HG03103 (cell line): ENCODE results near the gene CACNA1A.
"Not testable (repeated sequence)": the region's sequence is repeated elsewhere in the genome, so short reads cannot be mapped to it uniquely, and the experiment has no call there.

Experiments used
- ATAC-seq: cut with Tn5 transposase; IDR thresholded peaks from one replicate; pipeline ENCODE4 v1.9.1; 2021; ENCODE audit warnings: low read depth; ENCODE audit not compliant: unreplicated experiment

The CACNA1A gene

DNA sequence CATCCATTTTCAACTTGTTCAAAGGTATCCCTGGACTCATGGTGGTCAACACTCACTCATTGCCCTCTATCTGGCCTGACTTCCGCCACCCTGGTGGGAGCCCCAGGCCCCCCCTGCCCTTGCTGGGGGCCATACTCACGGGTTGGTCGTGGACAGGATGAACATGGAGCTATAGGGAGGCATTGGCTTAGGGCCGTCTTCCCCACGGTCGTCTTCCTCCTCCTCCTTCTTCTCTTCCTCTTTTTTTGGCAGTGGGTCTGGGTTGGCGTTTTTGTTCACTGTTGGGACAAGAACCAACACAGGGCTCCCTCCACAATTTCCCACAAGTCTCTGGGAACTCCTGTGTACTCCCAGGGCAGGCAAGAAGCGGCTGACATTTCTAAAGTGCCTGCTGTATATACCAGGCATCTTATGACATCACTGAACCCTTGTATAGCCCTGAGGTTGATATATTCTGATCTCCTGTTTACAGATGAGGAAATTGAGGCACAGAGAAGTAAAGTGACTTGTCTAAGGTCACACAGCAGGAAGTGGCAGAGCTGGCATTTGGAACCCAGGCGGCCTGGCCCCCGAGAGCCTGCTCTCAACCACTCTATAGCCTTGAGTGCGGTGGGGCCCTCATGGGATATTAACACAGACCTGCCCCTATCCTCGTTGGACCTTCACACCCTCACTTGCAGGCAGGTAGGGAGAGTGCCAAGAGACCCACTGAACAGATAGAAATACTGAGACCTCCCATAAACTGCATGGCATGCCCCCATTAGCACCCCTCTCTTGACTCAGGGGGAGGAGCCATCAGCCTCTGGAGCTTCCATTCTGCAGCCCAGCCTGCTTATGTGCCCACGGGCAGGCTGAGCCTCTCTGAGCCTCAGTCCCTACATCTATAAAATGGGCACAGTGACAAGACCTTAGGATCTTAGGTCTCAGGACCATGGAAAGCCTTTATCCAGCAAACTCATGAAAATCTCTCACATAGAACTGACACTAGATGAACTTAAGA is 221.1 kb downstream of the CACNA1A start:
- ATAC-seq: no peak

DNA sequence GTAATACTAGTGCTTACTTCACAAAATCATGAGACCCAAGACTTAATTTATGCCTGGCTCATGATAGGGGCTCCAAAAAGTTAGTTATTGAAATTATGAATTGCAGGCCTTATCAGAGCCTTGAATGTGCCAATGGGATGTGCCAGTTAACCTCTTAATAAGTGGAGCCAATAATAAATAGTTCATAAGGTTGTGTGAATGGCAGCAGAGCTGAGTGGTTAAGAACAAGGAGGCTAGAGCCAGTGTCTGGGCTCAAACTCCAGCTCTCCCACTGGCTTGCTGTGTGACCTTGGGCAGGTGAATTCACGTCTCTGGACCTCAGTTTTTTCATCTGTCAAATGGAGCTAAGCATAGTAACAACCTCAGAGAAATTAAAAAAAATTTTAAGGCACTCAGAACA is 222.4 kb downstream of the CACNA1A start:
- no peak for ATAC-seq

DNA sequence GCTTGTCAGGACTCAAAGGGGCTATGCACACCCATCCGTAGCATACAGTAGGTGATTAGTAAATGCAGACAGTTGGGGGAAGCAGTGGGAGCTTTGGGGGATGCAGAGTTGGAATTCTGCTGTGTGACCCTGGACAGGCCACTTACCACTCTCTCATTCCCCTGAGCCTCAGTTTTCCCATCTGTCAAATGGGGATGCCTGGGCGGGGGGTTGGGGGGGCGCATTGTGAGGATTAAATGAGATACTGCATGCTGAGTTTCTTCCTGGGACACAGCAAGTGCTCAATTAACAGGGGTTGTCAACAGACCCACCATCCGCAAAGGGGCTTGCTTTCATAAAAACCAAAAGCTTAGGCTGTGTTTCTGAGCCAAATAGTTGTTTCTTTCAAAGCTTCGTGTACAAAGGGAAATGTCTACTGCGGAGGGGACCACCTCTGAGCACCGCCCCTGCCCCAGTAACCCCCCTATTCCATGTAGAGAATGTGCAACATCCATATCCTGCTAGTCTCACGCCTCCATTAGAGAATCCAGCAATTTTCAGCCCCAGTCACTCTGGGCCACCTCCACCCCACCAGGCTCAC is 223.7 kb downstream of the CACNA1A start:
- no peak for ATAC-seq

DNA sequence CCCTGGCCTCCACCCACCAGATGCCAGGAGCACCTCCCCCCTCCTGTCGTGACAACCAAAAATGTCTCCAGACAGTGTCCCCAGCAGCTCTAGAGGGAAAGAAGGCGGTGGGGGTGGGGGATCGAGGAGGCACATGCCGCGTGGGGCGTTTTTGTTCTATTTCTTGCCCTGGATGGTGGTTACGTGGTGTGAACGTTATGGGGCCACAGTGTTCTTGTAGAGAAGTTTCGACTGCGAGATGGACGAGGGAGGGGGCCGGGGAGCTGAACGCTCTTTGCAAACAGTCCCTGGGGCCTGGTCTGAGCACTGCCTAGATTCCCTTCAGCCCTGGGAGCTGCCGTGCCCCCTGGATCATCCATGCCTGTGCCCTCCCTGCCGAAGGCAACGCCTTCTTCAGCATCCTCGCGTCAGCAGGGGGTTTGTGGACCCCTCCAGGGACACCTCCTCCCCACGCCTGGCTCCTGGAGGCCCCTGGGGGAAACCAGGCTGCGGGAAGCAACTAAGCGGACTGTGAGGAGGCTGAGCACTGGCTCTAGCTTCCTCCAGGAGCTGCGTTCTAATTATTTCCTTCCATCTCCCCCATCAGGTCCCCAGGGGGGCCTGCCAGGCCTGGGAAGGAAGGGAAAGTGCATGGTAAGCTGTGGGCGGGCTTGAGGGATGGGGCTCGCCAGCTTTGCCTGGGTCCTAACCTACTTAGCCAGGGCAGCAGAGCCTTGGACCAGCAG is 224.6 kb downstream of the CACNA1A start:
- no peak for ATAC-seq

DNA sequence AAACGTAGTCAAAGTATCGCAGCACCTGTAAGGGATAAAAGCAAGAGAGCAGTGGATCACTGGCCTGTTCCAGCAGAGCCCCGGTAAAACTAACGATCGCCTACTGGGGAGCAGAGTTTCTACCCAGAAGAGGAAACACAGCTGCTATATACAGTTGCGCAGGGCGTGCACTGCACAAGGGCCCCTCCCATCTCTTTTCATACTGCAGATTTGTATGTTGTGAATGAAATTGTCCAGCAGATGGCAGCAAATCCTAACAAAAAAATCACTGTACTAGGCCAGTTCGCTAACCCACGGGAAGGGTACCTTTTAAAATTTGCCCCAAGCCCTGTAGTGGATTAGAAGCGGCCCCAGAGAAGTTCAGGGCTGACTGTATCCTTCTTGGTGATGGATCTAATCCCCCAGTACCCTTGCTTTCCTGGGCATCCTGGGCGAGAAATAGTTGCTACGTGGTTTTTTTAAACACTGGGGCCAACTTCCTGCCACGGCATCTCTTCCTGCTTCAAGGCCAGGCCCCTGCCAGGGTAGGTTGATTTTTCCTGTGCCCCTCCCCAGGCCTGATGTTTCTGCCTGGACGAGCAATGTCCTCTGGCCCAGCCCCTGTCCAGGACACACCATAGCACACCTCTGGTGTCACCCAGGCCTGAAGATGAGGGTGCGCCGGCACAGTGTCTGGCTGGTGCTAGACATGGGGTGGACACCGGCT is 229.0 kb downstream of the CACNA1A start:
- no peak for ATAC-seq

DNA sequence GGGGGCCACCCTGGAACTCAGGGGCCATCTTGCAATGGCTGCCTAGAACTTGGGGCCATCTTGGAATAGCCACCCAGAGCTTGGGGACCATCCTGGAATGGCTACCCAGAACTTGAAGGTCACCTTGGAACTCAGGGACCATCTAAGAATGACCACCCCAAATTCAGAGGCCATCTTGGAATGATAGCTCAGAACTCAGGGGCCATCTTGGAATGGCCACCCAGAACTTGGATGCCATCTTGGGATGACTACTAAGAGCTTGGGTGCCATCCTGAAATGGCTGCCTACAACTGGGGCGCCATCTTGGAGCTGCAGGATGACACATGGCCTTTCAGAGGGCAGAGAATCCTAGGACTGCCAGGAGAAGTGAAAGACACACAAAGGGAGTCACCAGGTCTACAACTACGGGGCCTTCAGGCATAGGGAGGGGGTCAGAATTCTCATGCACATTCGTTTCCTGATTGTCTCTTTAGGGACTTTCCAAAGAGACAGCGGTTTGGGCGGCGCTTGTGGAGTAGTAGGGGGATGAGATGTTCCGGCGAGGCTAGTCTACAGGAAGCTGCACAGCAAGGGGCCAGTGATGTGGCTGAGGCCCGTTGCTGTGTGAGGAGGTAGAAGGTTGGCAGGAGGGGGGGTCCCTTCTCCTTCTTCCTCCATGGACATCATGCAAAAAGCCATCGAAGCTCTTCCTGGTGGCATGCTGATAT is 231.1 kb downstream of the CACNA1A start:
- ATAC-seq: no peak

DNA sequence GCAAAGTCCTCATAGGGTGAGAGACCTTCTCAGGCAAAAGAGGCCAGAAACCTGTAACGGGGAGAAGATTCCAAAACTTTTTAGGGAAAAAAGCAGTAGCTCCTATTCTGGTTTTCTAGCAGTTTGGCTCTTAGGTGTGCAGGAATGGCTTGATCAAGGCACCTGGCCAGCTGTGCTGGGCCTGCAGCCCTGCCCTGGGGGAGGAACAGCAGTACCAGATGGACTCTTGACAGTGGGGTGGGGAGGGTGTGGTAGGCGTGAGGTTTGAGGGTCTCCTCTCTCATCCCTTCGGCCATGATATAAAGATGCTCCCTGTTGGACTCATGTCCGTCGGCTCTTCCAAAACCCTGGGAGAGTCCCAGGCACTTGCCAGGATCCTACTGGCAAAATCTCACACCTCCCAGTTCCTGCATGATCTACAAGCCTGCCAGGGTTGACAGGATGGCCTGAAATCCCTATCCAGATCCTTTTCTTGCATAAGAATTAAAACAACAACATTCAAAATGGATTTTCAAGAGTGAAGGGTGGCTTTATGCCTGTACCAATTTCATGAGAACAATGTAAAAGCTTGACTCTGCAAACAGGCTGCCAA is 235.7 kb downstream of the CACNA1A start:
- ATAC-seq: no peak

DNA sequence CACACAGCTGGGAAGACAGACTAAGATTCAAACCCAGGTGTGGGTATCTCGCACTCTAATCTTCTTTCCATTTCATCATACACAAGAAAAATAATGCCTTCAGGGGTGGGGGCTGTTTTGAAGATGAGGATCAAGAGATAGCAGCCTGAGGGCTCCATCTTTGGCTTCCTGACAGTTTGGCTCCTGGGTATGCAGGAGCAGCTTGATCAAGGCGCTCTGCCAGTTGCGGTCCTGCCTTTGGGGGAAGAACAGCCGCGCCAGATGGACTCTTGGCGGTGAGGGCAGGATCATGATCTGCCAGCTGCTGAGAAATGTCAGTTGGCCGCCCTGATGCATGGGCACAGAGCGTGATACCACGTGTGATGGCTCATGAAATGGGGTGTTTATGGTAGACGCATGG is 236.9 kb downstream of the CACNA1A start:
- ATAC-seq: no peak

DNA sequence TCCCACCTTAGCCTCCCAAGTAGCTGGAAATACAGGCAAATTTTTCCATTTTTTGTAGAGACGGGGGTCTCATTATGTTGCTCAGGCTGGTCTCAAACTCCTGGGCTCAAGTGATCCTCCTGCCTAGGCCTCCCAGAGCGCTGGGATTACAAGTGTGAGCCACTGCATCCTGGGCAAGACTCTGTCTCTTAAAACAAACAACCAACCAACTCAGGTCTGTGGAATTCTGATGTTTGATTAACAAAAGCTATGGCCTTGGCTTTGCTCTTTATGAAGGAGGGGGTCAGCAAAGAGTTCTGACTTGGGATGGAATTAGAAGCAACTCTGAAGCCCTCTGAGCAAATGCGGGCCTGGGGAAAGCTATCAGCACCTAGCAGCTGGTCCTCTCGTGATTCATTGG is 238.4 kb downstream of the CACNA1A start:
- no peak for ATAC-seq

DNA sequence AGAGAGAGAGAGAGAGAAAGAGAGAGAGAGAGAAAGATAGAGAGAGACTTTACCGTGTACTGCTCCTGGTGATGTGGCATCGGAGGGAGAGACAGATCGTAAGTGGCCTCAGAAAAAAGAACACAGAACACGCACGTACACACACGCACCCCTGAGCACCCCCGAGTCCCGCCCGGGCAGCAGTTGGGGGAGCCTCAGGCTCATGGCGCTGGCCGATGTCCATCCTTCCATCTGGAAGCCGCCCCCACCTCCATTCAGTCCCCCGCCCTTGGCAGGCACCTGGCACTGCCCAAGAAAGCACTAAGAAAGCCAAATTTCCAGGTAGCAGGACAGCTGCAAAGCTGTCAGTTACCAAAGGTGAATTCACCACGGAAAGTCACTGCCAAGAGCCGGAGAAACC is 239.1 kb downstream of the CACNA1A start:
- no peak for ATAC-seq

DNA sequence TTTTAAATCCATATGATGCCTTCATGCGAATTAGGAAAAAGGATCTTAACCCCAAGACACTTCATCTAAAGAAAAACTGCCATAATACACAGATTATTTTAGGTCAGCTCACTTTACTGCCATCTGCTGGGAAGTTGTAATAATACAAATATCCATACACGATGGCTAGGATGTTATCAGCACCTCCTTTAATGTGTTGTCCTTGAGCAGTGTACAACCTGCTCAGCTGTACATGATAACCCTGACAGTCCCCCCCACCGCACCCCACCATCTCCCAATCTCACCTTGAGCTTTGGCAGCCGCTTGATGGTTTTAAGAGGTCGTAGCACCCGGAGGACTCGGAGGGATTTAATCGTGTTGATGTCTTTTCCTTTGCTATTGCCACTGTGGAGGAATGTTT is 243.8 kb downstream of the CACNA1A start:
- ATAC-seq: no peak

DNA sequence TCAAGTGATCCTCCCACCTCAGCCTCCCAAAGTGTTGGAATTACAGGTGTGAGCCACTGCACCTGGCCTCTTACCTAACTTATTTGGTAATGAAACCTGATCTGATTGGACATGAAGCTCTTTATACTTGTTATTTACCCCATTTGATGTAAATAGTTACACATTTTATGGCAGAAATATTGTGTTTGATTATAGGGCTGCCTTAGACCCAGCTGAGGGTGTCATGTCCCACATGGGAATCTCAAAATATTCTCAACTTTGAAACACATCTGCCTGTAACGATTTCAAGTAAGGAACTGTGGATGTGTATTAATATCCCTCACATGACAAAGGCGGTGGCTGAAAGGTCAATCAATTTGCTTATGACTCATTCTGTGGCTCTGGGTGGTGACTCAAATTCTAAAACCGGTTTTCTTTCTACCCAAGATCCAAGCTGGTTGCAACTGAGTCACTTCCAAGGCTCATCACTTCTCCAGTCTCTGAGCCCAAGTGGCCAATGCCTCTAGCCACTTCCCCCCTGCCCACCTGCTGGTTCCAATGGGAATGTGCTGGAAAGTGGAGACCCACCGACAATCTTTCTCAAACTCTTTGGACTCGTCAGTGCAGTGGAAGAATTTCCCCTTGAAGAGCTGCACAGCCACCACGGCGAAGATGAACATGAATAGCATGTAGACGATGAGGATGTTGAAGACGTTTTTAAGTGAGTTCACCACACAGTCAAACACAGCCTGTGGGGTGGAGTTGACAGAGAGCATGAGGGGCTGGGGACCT is 245.2 kb downstream of the CACNA1A start:
- no peak for ATAC-seq

DNA sequence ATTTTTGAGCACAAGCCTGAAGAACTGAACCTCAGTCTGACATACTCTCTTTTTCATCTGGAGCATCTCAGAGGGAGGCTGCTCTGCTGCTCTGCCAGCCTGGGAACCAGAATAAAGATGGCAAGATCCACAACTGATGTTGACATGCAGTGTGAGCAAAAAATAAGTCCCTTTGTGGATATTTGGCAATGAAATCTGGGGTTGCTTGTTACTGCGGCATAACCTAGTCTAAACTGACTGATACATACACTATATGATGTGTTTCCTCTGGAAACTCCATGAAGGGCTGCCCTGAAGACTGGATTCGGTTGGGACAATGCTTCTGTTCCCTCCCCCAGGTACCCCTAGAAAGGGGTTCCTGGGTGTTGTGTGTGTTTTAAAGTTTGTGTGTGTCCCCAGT is 249.4 kb downstream of the CACNA1A start:
- ATAC-seq: no peak

DNA sequence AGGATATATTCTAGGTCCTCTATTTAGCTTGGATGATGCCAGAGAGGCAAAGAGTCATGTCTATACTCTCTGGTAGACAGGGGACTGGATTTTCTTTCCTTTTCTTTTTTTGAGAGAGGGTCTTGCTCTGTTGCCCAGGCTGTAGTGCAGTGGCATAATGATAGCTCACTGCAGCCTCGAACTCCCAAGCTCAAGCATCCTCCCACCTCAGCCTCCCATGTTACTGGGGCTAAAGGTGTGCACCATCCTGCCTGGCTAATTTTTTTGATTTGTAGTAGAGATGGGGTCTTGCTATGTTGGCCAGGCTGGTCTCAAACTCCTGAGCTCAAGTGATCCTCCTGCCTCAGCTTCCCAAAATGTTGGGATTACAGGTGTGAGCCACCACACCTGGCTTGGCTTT is 249.9 kb downstream of the CACNA1A start:
- ATAC-seq: not testable (repeated sequence)

DNA sequence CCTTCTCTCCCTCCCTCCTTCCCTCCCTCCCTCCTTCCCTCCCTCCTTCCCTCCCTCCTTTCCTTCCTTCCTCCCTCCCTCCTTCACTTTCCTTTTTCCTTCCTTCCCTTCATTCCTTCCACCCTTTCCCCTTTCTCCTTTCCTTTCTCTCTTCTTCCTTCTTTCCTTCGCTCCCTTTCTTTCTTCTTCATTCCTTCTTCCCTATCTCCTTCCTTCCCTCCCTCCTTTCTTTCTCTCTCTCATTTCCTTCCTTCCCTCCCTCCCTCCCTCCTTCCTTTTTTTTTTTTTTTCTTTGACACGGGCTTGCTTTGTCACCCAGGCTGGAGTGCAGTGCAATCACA is 250.6 kb downstream of the CACNA1A start:
- ATAC-seq: no peak

DNA sequence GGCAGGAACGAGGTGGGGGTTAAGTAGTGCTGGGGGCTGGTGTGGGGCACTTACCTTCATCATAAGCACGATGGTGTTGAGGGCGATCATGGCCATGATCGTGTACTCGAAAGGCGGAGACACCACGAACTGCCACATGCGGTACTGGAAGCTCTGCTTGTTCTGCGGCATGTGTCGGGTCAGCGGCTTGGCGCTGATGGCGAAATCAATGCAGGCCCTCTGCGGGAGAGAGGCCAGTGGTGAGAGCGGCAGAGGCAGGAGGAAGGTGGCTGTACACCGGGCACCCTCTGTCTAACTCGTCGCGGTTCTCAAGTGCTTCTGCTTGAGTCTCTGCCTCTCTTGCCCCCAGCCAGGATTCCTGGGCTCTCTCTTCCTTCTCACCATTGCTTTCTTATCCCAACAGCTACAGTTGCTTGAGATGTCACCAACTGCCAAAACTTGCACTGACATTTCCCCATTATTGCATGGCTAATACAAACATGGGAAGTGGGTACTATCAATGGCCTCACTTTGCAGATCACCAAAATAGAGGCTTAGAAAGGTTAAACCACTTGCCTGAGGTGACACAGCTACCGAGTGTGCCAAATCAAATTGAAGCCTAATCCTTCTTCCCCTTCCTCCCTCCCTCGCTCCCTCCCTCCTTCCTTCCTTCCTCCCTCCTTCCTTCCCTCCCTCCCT is 251.1 kb downstream of the CACNA1A start:
- ATAC-seq: no peak

DNA sequence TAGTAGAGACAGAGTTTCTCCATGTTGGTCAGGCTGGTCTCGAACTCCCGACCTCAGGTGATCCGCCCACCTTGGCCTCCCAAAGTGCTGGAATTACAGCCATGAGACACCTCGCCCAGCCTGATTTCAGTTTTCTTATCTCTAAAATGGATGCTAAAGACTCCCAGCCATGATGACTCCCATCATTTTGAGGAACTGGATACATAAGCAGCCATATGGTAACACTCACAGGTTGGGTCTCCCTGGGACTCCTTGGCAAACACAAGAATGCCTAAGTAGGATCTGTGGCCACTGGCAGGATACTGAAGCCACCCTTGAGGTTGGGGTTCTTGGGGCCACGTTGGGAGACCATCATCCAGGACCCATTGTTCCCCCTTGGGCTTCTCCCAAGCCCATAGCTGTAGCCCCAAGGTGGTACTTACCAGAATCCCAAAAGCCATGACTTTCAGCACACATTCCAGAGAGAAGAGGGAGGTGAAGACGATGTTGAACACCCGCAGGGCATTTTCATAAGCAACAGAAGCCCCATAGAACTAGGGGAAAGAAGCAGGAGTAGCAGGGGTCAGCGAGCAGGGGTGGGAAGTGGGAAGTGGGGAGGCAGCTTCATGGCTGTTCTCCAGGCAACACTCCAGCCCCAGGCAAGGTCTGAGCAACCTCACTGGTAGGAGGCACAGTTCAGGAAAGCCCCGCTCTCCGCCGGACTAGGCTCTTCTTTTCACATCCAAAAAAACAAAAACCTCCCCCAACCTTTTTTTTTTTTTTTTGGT is 253.5 kb downstream of the CACNA1A start:
- no peak for ATAC-seq

DNA sequence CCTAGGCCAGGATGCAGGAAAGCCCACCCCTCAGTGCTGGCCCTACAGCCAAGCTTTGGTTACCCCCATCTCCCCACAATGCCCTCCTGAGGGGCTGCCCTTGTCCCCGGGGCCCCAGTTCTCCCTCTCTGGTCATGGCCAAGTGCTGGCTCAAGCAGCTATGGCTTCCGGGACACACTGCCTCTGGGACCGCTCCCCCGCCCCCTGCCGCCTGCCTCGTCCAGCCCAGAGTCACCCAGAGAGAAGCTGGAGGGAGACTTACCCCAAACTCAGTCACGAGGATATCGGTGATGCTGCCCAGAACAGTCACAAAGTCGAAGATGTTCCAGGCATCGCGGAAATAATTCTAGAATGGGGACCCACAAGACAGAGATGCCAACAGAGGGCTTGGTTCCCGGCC is 261.4 kb downstream of the CACNA1A start:
- no peak for ATAC-seq
